ENCODE measurements around the gene MBD5. TPM values are rescaled to one million over a fixed set of nuclear protein-coding genes. Genes with fewer than 3 reads are reported as not detected.

Gene MBD5
- total and polyA plus RNA-seq, 2 experiments from 2014 or later: 12.1 to 23.4 TPM

DNA sequence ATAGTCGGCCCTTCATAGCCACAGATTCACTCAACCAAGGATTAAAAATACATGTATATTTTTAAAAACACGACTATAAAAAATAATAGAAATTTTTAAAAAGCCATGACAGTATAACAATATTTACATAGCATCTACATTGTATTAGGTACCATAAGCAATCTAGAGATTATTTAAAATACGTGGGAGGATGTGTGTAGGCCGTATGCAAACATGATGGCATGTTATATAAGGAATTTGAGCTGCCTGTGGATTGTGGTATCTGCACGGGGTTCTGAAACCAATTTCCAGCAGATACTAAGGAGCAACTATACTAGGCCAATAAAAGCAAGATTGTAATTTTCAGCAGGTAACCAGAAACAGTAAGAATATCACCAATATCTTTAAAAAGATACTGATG lies 6.3 kb upstream of the MBD5 start:
- no peak overlapping the region for H3K4me3 ChIP-seq
- H3K27me3 ChIP-seq (replicated peaks; ENCODE audit: insufficient read depth): no peaks in the 10 kb centered on the region
- H3K9me3 ChIP-seq (ENCODE audit: low read depth): no peaks in the 10 kb centered on the region
- no peaks in the 10 kb centered on the region for H4K20me1 ChIP-seq (ENCODE audit: insufficient read depth)
- TF ChIP-seq EZH2 (IDR thresholded peaks at IDR 0.05; ENCODE audit: insufficient read depth, poor library complexity, severe bottlenecking) (no peak), EZH2phosphoT487 (IDR thresholded peaks at IDR 0.05; ENCODE audit: insufficient read depth, low read depth) (no peak)
- WGBS, 2 experiments (ENCODE audit: low coverage in 1 of 2, low lambda C conversion rate in 2 of 2, missing lambda C conversion rate in 2 of 2): 80 to 83% methylated on average over 5 of the region's 5 CpGs
- H3K4me2 ChIP-seq (ENCODE audit: unreplicated experiment): no peak overlapping the region
- DNase-seq: no peak
- peaks cover 100% of the 10 kb centered on the region for H3K79me2 ChIP-seq (ENCODE audit: insufficient read depth)
- H3K9ac ChIP-seq: no peak overlapping the region
- H3K9me2 ChIP-seq (ENCODE audit: insufficient read depth): no peaks in the 10 kb centered on the region
- no peak overlapping the region for H3K27ac ChIP-seq
- H3K4me1 ChIP-seq (ENCODE audit: insufficient read depth): no peaks in the 10 kb centered on the region; the same call in 1 of the 2 replicates
- in situ Hi-C loops (cut with MboI): no loop called here
- H3F3A ChIP-seq (ENCODE audit: insufficient read depth): peaks cover 4% of the 10 kb centered on the region; the same call in 1 of the 2 replicates
- no peak overlapping the region for H2AFZ ChIP-seq
- no peaks in the 10 kb centered on the region for H3K36me3 ChIP-seq (ENCODE audit: low read depth)

DNA sequence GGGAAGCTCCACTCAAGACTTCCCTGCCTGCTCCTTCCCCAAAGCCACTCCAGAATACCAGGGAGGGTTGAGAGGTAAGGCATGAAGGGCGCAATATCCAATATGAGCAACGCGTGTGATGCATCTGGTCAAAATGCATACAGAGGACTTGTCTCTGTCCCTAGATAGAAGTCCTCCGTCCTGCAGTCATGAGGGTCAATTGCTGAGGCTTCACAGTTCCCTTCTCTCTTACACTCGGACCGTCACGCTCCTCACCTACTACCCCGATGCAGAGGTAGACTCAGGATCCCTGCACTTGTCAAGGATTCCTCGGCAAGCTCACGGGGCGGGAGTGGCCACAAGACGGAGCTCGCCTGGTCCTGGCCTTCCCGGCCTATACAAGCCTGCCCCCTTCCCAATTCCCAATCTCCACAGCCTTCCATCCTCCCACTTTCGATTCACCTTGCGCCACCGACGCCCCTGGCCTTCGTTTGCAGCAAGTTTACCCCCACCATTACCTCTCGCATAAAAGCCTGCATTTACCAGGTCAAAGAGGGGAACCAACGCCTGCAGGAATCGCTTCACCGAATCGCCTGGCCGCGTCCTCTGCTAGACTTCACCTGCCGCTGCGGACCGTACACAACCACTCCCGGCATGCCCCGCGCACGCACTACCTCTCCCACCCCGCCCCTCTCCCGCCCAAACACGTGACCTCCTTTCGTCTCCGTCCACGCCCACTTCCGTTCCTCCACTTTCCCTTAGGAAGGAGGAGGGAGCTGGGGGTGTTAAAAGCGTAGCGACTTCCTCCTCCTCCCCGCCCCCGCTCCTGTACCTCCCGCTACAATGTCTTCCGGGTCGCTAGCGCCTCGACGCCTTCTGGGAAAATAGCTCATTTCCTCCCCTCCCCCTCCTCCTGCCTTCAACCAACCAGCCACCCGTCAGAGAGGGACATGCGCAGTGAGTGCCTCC lies 506 bp upstream of the MBD5 start, which contains the start of gene ORC4:
TSS of gene ORC4 (minus strand) at position 627 of the 948 bp plus-strand sequence. CDS start 44,779 bp downstream, outside the sequence.
- Histone ChIP-seq H3K9me2 (ENCODE audit: insufficient read depth) (no peaks in the 10 kb centered on the region), H3K9ac (peak within 1 kb of the TSS; percentile 92), H3F3A (ENCODE audit: insufficient read depth) (peaks cover 11% of the 10 kb centered on the region), H3K9me3 (ENCODE audit: low read depth) (no peaks in the 10 kb centered on the region), H3K27ac (peak within 1 kb of the TSS; percentile 84), H3K4me2 (ENCODE audit: unreplicated experiment) (peak within 1 kb of the TSS; percentile 88), H2AFZ (peak within 1 kb of the TSS; percentile 96), H4K20me1 (ENCODE audit: insufficient read depth) (no peaks in the 10 kb centered on the region), H3K27me3 (replicated peaks; ENCODE audit: insufficient read depth) (no peaks in the 10 kb centered on the region), H3K4me1 (ENCODE audit: insufficient read depth) (peaks cover 20% of the 10 kb centered on the region), H3K36me3 (ENCODE audit: low read depth) (0 out of 2 replicates have a peak, but pooled peaks cover under 1% of the 10 kb centered on the region), H3K79me2 (ENCODE audit: insufficient read depth) (peaks cover 89% of the 10 kb centered on the region), H3K4me3 (peak within 1 kb of the TSS; percentile 96)
- 1% methylated on average over 28 to 52 of the region's 52 CpGs for WGBS, 2 experiments (ENCODE audit: low coverage in 1 of 2, low lambda C conversion rate in 2 of 2, missing lambda C conversion rate in 2 of 2)
- DNase-seq: peak; percentile 100
- in situ Hi-C loops (cut with MboI): no loop called here
- no peak for TF ChIP-seq EZH2phosphoT487 (IDR thresholded peaks at IDR 0.05; ENCODE audit: insufficient read depth, low read depth)
- no peak for TF ChIP-seq EZH2 (IDR thresholded peaks at IDR 0.05; ENCODE audit: insufficient read depth, poor library complexity, severe bottlenecking)

DNA sequence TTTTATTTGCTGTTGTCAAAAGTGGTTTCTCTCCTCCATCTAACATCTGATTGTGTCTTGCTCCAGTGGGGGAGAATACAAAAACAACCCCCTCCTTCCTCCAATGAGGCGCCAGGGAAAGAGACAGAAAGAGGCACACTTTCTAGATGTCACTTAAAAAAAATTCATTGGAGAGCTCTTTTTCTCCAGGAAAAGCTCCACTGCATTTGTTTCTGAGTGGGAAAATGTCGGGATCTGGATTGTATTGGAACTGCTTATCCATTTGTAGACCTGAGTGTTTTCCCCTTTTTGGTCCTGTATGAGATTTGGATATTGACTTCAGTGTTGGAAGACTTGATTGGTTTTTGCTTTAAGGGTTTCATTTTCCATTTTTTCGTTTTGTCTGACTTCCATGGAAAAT lies 995 bp downstream of the MBD5 start:
- TF ChIP-seq EZH2 (IDR thresholded peaks at IDR 0.05; ENCODE audit: insufficient read depth, poor library complexity, severe bottlenecking): no peak
- TF ChIP-seq EZH2phosphoT487 (IDR thresholded peaks at IDR 0.05; ENCODE audit: insufficient read depth, low read depth): no peak
- no peaks in the 10 kb centered on the region for H3K9me3 ChIP-seq (ENCODE audit: low read depth)
- peaks cover 4% of the 10 kb centered on the region; the same call in 1 of the 2 replicates for H3K36me3 ChIP-seq (ENCODE audit: low read depth)
- 2% methylated on average over 3 of the region's 3 CpGs for WGBS, 2 experiments (ENCODE audit: low coverage in 1 of 2, low lambda C conversion rate in 2 of 2, missing lambda C conversion rate in 2 of 2)
- peaks cover 11% of the 10 kb centered on the region for H3F3A ChIP-seq (ENCODE audit: insufficient read depth)
- DNase-seq: peak; percentile 48
- peak overlapping the region; percentile 96 for H3K4me3 ChIP-seq
- no peaks in the 10 kb centered on the region for H3K9me2 ChIP-seq (ENCODE audit: insufficient read depth)
- peak overlapping the region; percentile 86 for H2AFZ ChIP-seq
- no peaks in the 10 kb centered on the region for H4K20me1 ChIP-seq (ENCODE audit: insufficient read depth)
- peak overlapping the region; percentile 84 for H3K27ac ChIP-seq
- in situ Hi-C loops (cut with MboI): no loop called here
- peak overlapping the region; percentile 92 for H3K9ac ChIP-seq
- H3K4me2 ChIP-seq (ENCODE audit: unreplicated experiment): peak overlapping the region; percentile 88
- H3K79me2 ChIP-seq (ENCODE audit: insufficient read depth): peaks cover 89% of the 10 kb centered on the region
- no peaks in the 10 kb centered on the region for H3K27me3 ChIP-seq (replicated peaks; ENCODE audit: insufficient read depth)
- peaks cover 20% of the 10 kb centered on the region for H3K4me1 ChIP-seq (ENCODE audit: insufficient read depth)

DNA sequence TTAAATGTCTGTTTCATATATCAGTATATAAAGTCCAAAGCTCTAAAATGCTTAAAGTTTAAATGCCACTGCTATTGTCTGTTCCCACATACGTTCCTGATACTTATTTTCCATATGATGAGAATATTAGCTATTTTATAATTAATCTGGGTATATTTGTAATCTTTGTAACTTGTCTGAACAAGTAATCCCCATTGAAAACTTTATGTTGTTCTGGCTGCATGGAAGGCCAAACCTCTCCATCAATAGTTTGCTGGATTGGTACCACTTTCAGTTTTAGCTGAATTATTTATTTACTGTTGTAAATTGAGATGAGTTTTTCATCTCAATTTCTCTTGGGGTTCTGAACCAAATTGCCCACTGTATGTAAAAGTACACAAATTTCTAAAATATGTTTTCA lies 1.5 kb downstream of the MBD5 start:
- H2AFZ ChIP-seq: peak overlapping the region; percentile 86
- H3K4me3 ChIP-seq: peak overlapping the region; percentile 96
- H3K79me2 ChIP-seq (ENCODE audit: insufficient read depth): peaks cover 89% of the 10 kb centered on the region
- H3K27ac ChIP-seq: peak overlapping the region; percentile 84; the same call in 1 of the 2 replicates
- H3K36me3 ChIP-seq (ENCODE audit: low read depth): peaks cover 4% of the 10 kb centered on the region; the same call in 1 of the 2 replicates
- TF ChIP-seq EZH2phosphoT487 (IDR thresholded peaks at IDR 0.05; ENCODE audit: insufficient read depth, low read depth) (no peak), EZH2 (IDR thresholded peaks at IDR 0.05; ENCODE audit: insufficient read depth, poor library complexity, severe bottlenecking) (no peak)
- WGBS, 2 experiments (ENCODE audit: low coverage in 1 of 2, low lambda C conversion rate in 2 of 2, missing lambda C conversion rate in 2 of 2): 0 to 4% methylated on average over 1 of the region's 1 CpG
- peak overlapping the region; percentile 92 for H3K9ac ChIP-seq
- H3K27me3 ChIP-seq (replicated peaks; ENCODE audit: insufficient read depth): no peaks in the 10 kb centered on the region
- no peaks in the 10 kb centered on the region for H3K9me2 ChIP-seq (ENCODE audit: insufficient read depth)
- H4K20me1 ChIP-seq (ENCODE audit: insufficient read depth): no peaks in the 10 kb centered on the region
- peaks cover 20% of the 10 kb centered on the region for H3K4me1 ChIP-seq (ENCODE audit: insufficient read depth)
- peak overlapping the region; percentile 88 for H3K4me2 ChIP-seq (ENCODE audit: unreplicated experiment)
- no peaks in the 10 kb centered on the region for H3K9me3 ChIP-seq (ENCODE audit: low read depth)
- H3F3A ChIP-seq (ENCODE audit: insufficient read depth): peaks cover 11% of the 10 kb centered on the region
- in situ Hi-C loops (cut with MboI): no loop called here
- peak; percentile 30 for DNase-seq
